Caco-2 (cell line): ENCODE data around the gene PPFIA4. TPM values are rescaled to one million over a fixed set of nuclear protein-coding genes. Genes with fewer than 3 reads are reported as not detected.

Source experiments
- BruUV-seq: library from RNA; stranded (reverse); fragments of 400-500 nt; replicated peaks from 2 replicates; lab custom pipeline; 2021; lab: Mats Ljungman, UMichigan
- CTCF ChIA-PET: fragments of 300-600 bp; sonication (Branson Sonifier 250); formaldehyde crosslinking; loops from one replicate; lab custom pipeline; 2022; ENCODE audit warnings: antibody characterized with exemption; lab: Charles Lee
- POLR2A ChIA-PET: fragments of 300-600 bp; sonication (Branson Sonifier 250); formaldehyde crosslinking; loops from one replicate; lab custom pipeline; 2022; ENCODE audit warnings: antibody characterized with exemption; lab: Charles Lee
- DNase-seq, 2 experiments: peaks; one replicate each; pipeline versions ENCODE4 v3.0.0 to v3.0.0-alpha.2; 2020 to 2022
- H3K27me3 ChIP-seq: replicated peaks from 2 replicates; pipeline ENCODE4 v1.6.0; 2011; ENCODE audit warnings: low read length; ENCODE audit not compliant: control insufficient read depth, insufficient read depth
- H3K36me3 ChIP-seq: 2 replicates; pipeline ENCODE4 v1.5.1; 2011; ENCODE audit warnings: low read length; ENCODE audit not compliant: control insufficient read depth, insufficient read depth
- H3K4me1 ChIP-seq: fragments of 250-450 bp; sonication (Bioruptor Pico); 2 replicates; pipeline ENCODE4 v1.5.1; 2020; ENCODE audit warnings: mild to moderate bottlenecking
- H3K4me3 ChIP-seq: 2 replicates; pipeline ENCODE4 v1.5.1; 2011; ENCODE audit warnings: low read depth, mild to moderate bottlenecking, control low read depth, low read length
- H3K9me3 ChIP-seq: fragments of 250-450 bp; sonication (Bioruptor Pico); 2 replicates; pipeline ENCODE4 v1.5.1; 2020; ENCODE audit warnings: mild to moderate bottlenecking, moderate library complexity
- H3K27ac Mint-ChIP-seq: one replicate; pipeline ENCODE4 v1.8.0; 2022; ENCODE audit warnings: mixed read lengths; ENCODE audit not compliant: unreplicated experiment
- H3K27me3 Mint-ChIP-seq: one replicate; pipeline ENCODE4 v1.8.0; 2022; ENCODE audit warnings: mixed read lengths; ENCODE audit not compliant: insufficient read depth, unreplicated experiment
- H3K36me3 Mint-ChIP-seq: one replicate; pipeline ENCODE4 v1.8.0; 2022; ENCODE audit warnings: mild to moderate bottlenecking, mixed read lengths; ENCODE audit not compliant: insufficient read depth, unreplicated experiment
- H3K4me1 Mint-ChIP-seq: one replicate; pipeline ENCODE4 v1.8.0; 2022; ENCODE audit warnings: low read depth, mixed read lengths; ENCODE audit not compliant: unreplicated experiment
- H3K4me3 Mint-ChIP-seq: one replicate; pipeline ENCODE4 v1.8.0; 2022; ENCODE audit warnings: mild to moderate bottlenecking, moderate library complexity, mixed read lengths; ENCODE audit not compliant: unreplicated experiment
- H3K9me3 Mint-ChIP-seq: one replicate; pipeline ENCODE4 v1.8.0; 2022; ENCODE audit warnings: mixed read lengths; ENCODE audit not compliant: unreplicated experiment
- intact Hi-C: fragments of 100-400 bp; cut with micrococcal nuclease; formaldehyde crosslinking; loops from one replicate; pipeline ENCODE4 v1.10.0; 2022; ENCODE audit not compliant: unreplicated experiment
- total RNA-seq: library from RNA; stranded (reverse); gene quantifications from 2 replicates; pipeline ENCODE4 v1.2.3, GENCODE V29; 2022
- TF ChIP-seq, protein P1 (sequence below), 2 experiments: fragments of 200-600 bp in 1 of 2; IDR thresholded peaks; 1 replicate in 1 of 2; 2 replicates in 1 of 2; pipeline versions ENCODE4 v1.5.1 to v1.8.0; 2011 to 2022; ENCODE audit warnings: antibody characterized with exemption in 1 of 2, control low read depth in 1 of 2, inconsistent platforms in 1 of 2, low read depth in 1 of 2, low read length in 1 of 2, mild to moderate bottlenecking in 1 of 2, moderate library complexity in 1 of 2; ENCODE audit not compliant: insufficient read depth in 1 of 2, severe bottlenecking in 1 of 2, unreplicated experiment in 1 of 2

Gene PPFIA4
- total RNA-seq, 1 experiment from 2014 or later: 9.4 TPM

- TF ChIP-seq, protein P1, sequence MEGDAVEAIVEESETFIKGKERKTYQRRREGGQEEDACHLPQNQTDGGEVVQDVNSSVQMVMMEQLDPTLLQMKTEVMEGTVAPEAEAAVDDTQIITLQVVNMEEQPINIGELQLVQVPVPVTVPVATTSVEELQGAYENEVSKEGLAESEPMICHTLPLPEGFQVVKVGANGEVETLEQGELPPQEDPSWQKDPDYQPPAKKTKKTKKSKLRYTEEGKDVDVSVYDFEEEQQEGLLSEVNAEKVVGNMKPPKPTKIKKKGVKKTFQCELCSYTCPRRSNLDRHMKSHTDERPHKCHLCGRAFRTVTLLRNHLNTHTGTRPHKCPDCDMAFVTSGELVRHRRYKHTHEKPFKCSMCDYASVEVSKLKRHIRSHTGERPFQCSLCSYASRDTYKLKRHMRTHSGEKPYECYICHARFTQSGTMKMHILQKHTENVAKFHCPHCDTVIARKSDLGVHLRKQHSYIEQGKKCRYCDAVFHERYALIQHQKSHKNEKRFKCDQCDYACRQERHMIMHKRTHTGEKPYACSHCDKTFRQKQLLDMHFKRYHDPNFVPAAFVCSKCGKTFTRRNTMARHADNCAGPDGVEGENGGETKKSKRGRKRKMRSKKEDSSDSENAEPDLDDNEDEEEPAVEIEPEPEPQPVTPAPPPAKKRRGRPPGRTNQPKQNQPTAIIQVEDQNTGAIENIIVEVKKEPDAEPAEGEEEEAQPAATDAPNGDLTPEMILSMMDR (IDR thresholded peaks at IDR 0.05; ENCODE audit: insufficient read depth in 1 of 2, low read depth in 1 of 2, low read length in 1 of 2, severe bottlenecking in 1 of 2, unreplicated experiment in 1 of 2): no peak
- DNase-seq: no peak
- Mint-ChIP-seq H3K27ac (no peak overlapping the region), H3K36me3 (no peaks in the 10 kb centered on the region), H3K27me3 (peaks cover 3% of the 10 kb centered on the region), H3K9me3 (peaks cover 23% of the 10 kb centered on the region), H3K4me3 (no peak overlapping the region), H3K4me1 (no peaks in the 10 kb centered on the region)
- Histone ChIP-seq H3K4me1 (no peaks in the 10 kb centered on the region), H3K9me3 (peaks cover 9% of the 10 kb centered on the region), H3K27me3 (no peaks in the 10 kb centered on the region), H3K4me3 (no peak overlapping the region), H3K36me3 (no peaks in the 10 kb centered on the region)
- BruUV-seq: no TSS peak
- ChIA-PET POLR2A (no interaction called here), CTCF (no interaction called here)
- intact Hi-C loops: no loop called here
Measured at GRCh38 chr1:203091761-203092330, 65.6 kb downstream of the PPFIA4 start.

GRCh38 chr1:203093754-203094410 lies 67.6 kb downstream of the PPFIA4 start:
- POLR2A ChIA-PET: no interaction called here
- no peaks in the 10 kb centered on the region for H3K36me3 ChIP-seq
- H3K9me3 ChIP-seq: peaks cover 9% of the 10 kb centered on the region
- Mint-ChIP-seq H3K36me3 (no peaks in the 10 kb centered on the region), H3K9me3 (peaks cover 29% of the 10 kb centered on the region), H3K4me1 (no peaks in the 10 kb centered on the region), H3K27me3 (peaks cover 3% of the 10 kb centered on the region), H3K27ac (no peak overlapping the region), H3K4me3 (no peak overlapping the region)
- no peak overlapping the region for H3K4me3 ChIP-seq
- H3K4me1 ChIP-seq: no peaks in the 10 kb centered on the region
- intact Hi-C loops: no loop called here
- DNase-seq: no peak
- BruUV-seq: no TSS peak
- H3K27me3 ChIP-seq: no peaks in the 10 kb centered on the region
- TF ChIP-seq, protein P1 (IDR thresholded peaks at IDR 0.05; ENCODE audit: insufficient read depth in 1 of 2, low read depth in 1 of 2, low read length in 1 of 2, severe bottlenecking in 1 of 2, unreplicated experiment in 1 of 2): no peak
- CTCF ChIA-PET: no interaction called here

GRCh38 chr1:203095061-203095690 lies 68.9 kb downstream of the PPFIA4 start:
- POLR2A ChIA-PET: no interaction called here
- peaks cover 3% of the 10 kb centered on the region for H3K27me3 Mint-ChIP-seq
- Histone ChIP-seq H3K4me3 (no peak overlapping the region), H3K27me3 (no peaks in the 10 kb centered on the region), H3K4me1 (no peaks in the 10 kb centered on the region), H3K9me3 (peaks cover 9% of the 10 kb centered on the region), H3K36me3 (no peaks in the 10 kb centered on the region)
- no peak overlapping the region for H3K27ac Mint-ChIP-seq
- H3K9me3 Mint-ChIP-seq: peaks cover 29% of the 10 kb centered on the region
- no peaks in the 10 kb centered on the region for H3K4me1 Mint-ChIP-seq
- H3K36me3 Mint-ChIP-seq: no peaks in the 10 kb centered on the region
- TF ChIP-seq, protein P1 (IDR thresholded peaks at IDR 0.05; ENCODE audit: insufficient read depth in 1 of 2, low read depth in 1 of 2, low read length in 1 of 2, severe bottlenecking in 1 of 2, unreplicated experiment in 1 of 2): no peak
- CTCF ChIA-PET: no interaction called here
- intact Hi-C loops: no loop called here
- no peak for DNase-seq
- H3K4me3 Mint-ChIP-seq: no peak overlapping the region
- BruUV-seq: no TSS peak
